Measurements from ENCODE around the gene SCP2D1.

SCP2D1 gene

GRCh38 chr20:18815194-18815942, 1.8 kb downstream of the SCP2D1 start:
- TF ChIP-seq, protein P1, sequence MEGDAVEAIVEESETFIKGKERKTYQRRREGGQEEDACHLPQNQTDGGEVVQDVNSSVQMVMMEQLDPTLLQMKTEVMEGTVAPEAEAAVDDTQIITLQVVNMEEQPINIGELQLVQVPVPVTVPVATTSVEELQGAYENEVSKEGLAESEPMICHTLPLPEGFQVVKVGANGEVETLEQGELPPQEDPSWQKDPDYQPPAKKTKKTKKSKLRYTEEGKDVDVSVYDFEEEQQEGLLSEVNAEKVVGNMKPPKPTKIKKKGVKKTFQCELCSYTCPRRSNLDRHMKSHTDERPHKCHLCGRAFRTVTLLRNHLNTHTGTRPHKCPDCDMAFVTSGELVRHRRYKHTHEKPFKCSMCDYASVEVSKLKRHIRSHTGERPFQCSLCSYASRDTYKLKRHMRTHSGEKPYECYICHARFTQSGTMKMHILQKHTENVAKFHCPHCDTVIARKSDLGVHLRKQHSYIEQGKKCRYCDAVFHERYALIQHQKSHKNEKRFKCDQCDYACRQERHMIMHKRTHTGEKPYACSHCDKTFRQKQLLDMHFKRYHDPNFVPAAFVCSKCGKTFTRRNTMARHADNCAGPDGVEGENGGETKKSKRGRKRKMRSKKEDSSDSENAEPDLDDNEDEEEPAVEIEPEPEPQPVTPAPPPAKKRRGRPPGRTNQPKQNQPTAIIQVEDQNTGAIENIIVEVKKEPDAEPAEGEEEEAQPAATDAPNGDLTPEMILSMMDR (IDR thresholded peaks at IDR 0.05; ENCODE audit: extremely low read depth, missing control alignments), result no peak
- DNase-seq (ENCODE audit: low spot score), result no peak

DNA sequence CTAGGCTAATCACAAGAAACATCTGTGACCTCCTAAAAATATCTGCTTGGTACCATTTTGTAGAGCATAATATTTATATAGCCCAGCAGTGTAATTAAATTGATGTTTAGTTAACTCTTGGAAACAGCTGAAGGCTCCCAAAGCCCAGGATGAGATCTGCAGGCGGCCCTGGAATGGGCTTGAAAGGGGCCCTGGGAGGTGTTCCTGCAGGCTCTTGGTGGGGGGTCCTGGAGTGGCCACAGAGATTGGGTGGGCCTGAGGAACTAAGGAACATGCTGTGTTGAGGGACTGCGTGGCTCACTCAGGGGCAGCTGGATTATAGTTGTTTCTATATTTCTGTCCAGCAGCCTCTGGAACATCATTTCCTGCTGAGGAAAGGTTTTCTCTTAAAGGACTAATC, 9.2 kb downstream of the SCP2D1 start:
- no peak for DNase-seq (ENCODE audit: low spot score)
- TF ChIP-seq, protein P1 (IDR thresholded peaks at IDR 0.05; ENCODE audit: extremely low read depth, missing control alignments), result no peak

DNA sequence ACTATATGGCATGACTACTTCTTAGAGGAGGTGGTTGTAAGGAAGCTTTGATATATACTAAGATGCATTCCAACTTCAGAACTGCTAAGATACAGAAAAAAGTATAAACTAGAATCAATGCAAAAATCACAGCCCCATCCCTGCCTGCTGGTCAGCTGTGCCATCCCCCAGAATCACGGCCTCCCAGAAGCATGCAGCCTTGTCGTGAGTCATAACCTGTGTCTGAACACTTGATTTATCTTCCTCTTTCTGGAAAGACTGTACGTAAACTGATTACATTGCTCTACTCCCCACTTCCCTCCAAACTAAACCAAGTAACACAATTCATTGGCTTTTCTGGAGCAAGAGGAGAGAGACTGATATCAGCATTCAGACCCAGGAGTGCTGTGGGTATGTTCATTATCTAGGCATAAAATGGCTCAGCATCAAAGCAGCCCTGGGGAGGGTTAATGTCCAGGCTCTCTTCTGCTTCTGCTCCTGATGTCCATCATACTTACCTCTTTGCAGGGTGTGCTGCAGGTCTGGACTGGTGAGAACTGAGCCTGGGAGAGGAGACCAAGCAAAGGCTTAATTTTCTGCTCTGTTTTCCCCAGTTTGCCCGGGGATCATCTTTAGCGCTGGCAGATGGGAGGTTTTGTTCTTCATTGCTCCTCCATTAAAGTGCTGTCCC, 18.4 kb downstream of the SCP2D1 start:
- TF ChIP-seq, protein P1 (IDR thresholded peaks at IDR 0.05; ENCODE audit: extremely low read depth, missing control alignments), result no peak
- DNase-seq (ENCODE audit: low spot score), result no peak

- TF ChIP-seq, protein P1 (IDR thresholded peaks at IDR 0.05; ENCODE audit: extremely low read depth, missing control alignments), result no peak
- no peak for DNase-seq (ENCODE audit: low spot score)
Observed at GRCh38 chr20:18832546-18833200, 19.1 kb downstream of the SCP2D1 start.

GRCh38 chr20:18835466-18836256, 22.1 kb downstream of the SCP2D1 start:
- TF ChIP-seq, protein P1 (IDR thresholded peaks at IDR 0.05; ENCODE audit: extremely low read depth, missing control alignments), result no peak
- DNase-seq (ENCODE audit: low spot score), result no peak

- TF ChIP-seq, protein P1 (IDR thresholded peaks at IDR 0.05; ENCODE audit: extremely low read depth, missing control alignments), result no peak
- no peak for DNase-seq (ENCODE audit: low spot score)
Observed at GRCh38 chr20:18837718-18838117, 24.1 kb downstream of the SCP2D1 start.

All from GM20000 (cell line).